GM12891 (cell line): Measurements from ENCODE around the gene HSPA8.

Source experiments
- DNase-seq: peaks from one replicate; pipeline ENCODE4 v3.0.0; 2011; ENCODE audit warnings: low spot score; ENCODE audit not compliant: insufficient read length
- FAIRE-seq: peaks from 2 replicates; lab custom pipeline; 2011; peaks lifted over from hg19 to GRCh38; lab: Jason Lieb, UNC
- PAX5 ChIP-seq: IDR thresholded peaks from 2 replicates; pipeline ENCODE4 v1.6.1; 2011; ENCODE audit warnings: low read length, moderate library complexity, mild to moderate bottlenecking; ENCODE audit not compliant: insufficient read depth, severe bottlenecking
- POLR2A ChIP-seq: IDR thresholded peaks from 2 replicates; pipeline ENCODE4 v1.6.1; 2011; ENCODE audit warnings: low read depth, low read length, control low read depth
- POLR2AphosphoS5 ChIP-seq: IDR thresholded peaks from 2 replicates; pipeline ENCODE4 v1.6.1; 2011; ENCODE audit warnings: low read depth, low read length, control low read depth
- POU2F2 ChIP-seq: IDR thresholded peaks from 2 replicates; pipeline ENCODE4 v1.6.1; 2011; ENCODE audit warnings: low read depth, mild to moderate bottlenecking, control low read depth, low read length, moderate library complexity
- SPI1 ChIP-seq: IDR thresholded peaks from 2 replicates; pipeline ENCODE4 v1.6.1; 2011; ENCODE audit warnings: low read depth, low read length, control low read depth
- TAF1 ChIP-seq: IDR thresholded peaks from 2 replicates; pipeline ENCODE4 v1.6.1; 2011; ENCODE audit warnings: low read depth, low read length, control low read depth

HSPA8 gene

DNA sequence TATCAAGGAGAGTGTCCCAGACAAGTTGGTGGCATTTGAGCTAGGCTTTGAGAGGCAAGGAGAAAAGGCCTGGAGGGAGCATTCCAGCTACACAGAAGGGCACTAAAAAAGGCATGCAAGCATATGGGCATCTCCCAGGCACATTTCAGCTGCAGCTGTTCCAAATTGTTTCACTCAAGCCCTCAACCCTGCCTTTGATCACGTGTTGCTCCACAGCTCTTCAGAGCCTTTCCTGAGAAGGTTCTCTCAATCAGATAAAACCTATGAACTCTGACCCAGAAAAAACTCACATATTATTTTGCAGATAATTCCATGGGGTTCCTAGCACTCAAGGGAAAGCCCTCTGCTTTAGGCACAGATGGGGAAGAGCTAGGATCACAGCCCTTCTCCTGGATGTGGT lies 24.4 kb upstream of the HSPA8 start:
- no peak for TF ChIP-seq SPI1
- no peak for TF ChIP-seq POLR2AphosphoS5
- TF ChIP-seq TAF1, result no peak
- TF ChIP-seq POLR2A, result no peak
- no peak for TF ChIP-seq PAX5
- no peak for TF ChIP-seq POU2F2
- DNase-seq (no peak), FAIRE-seq (no peak)

DNA sequence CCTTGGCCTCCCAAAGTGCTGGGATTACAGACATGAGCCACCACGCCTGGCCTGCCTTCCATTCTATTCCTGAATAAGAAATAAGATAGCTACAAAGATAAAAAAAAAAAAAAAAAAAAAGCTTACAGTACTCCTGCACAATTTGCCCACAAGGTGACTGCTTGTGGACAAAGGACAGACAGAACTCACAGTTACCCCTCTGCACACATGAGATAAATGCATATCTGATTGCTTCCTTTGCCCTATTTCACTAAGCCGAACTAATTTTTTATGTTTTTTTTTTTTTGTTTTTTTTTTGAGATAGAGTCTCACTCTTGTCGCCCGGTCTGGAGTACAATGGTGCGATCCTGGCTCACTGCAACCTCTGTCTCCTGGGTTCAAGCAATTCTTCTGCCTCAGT lies 23.6 kb upstream of the HSPA8 start:
- no peak for DNase-seq
- TF ChIP-seq TAF1, result no peak
- no peak for TF ChIP-seq PAX5
- TF ChIP-seq SPI1, result no peak
- no peak for TF ChIP-seq POLR2AphosphoS5
- TF ChIP-seq POU2F2, result no peak
- no peak for TF ChIP-seq POLR2A

DNA sequence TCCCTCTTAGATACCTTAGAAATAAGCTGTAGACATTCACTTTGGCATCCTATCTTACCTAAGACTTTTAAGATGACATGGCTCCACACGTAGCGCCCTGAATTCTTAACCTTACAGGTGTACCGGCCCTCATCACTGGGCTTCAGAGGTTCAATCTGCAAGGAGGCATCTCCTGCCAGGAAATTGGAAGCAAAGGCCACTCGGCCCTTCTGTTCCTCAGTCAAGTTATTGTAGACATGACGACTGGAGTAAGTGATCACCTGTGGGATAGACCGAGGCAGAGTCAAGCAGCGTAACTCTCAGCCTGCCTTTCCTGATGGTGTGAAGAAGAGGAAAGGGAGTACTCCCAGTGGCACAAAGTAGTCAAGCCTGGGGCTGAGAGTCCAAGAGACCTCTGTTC lies 22.5 kb upstream of the HSPA8 start:
- no peak for DNase-seq
- FAIRE-seq, result no peak
- TF ChIP-seq TAF1, result no peak

More for the DNA sequence above, 23.6 kb upstream of the HSPA8 start:
- no peak for FAIRE-seq

DNA sequence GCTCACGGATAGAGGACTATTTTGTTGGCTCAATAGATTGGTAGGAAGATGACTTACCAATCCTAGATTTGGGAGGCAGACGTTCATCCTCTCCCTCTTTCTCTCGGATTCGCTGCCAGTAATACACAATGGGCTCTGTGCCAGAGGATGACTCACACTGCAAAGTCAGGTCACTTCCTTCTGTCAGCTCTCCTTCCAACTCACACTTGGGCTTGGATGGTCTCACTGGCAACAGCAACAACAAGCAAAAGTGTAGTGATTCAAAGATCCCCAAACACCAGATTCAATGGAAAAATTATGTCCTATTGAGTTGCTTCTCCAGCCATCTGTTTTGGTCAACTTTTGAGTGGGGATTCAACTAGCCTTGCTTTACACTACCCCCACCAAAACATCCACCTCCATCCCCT lies 21.7 kb upstream of the HSPA8 start:
- TF ChIP-seq TAF1 (no peak), PAX5 (no peak), POU2F2 (no peak), POLR2AphosphoS5 (no peak), POLR2A (no peak), SPI1 (no peak)
- DNase-seq (no peak), FAIRE-seq (no peak)

DNA sequence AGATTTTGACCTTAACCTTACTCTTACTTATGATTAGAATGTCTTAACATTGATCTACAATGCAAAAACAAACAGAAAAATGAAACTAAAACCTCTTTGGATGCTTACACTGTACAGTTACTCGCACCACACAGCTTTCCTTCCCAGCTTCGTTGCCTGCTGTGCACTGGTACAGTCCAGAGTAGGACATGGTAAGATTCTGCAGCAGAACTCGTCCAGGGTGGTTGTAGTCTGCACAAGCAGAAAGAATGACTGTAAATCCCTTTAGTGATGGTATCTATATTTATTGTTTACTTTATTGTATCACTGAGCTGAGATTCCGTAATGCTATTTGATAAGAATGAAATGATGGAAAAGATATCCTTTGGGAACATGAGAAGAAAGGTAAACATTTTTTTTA lies 21.0 kb upstream of the HSPA8 start:
- DNase-seq (no peak), FAIRE-seq (no peak)
- no peak for TF ChIP-seq TAF1
- TF ChIP-seq POLR2A, result no peak
- no peak for TF ChIP-seq SPI1
- TF ChIP-seq POU2F2, result no peak
- no peak for TF ChIP-seq POLR2AphosphoS5
- no peak for TF ChIP-seq PAX5

DNA sequence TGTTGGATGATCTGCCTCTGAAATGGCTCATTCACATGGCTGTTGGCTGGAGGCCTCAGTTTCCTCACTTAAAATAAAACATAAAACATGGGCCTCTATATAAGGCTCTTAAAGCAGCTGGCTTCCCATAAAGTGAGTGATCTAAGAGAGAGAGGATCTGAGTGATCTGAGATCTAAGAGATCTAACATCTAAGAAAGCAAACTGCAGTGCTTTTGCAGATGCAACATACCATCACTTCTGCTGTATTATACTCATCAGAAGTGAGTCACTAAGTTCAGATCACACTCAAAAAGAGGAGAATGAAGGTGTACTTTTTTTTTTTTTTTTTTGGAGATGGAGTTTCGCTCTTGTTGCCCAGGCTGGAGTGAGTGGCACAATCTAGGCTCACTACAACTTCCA lies 18.1 kb upstream of the HSPA8 start:
- DNase-seq (no peak), FAIRE-seq (no peak)
- TF ChIP-seq PAX5, result no peak
- no peak for TF ChIP-seq TAF1
- TF ChIP-seq POLR2A, result no peak
- TF ChIP-seq POLR2AphosphoS5, result no peak
- no peak for TF ChIP-seq SPI1
- no peak for TF ChIP-seq POU2F2

DNA sequence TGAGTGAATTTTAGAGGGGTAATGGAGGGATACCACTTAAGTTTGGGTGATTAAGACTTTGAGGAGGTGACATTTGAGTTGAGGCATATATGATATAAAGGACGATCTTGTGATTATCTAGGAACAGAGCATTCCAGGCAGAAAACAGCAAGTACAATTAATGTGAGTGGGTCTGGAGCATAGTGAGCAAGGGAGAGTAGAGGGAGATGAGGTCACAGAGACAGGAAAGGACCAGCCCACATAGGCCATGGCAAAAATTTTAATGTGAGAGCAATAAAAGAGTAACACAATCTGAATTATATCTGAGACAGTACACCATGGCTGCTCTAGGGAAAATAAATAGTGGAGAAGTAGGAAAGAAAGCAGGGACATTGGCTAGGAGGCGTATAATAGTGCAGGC lies 14.5 kb upstream of the HSPA8 start:
- no peak for FAIRE-seq
- DNase-seq, result no peak
- TF ChIP-seq POU2F2 (no peak), TAF1 (no peak), SPI1 (no peak), POLR2A (no peak), POLR2AphosphoS5 (no peak), PAX5 (no peak)

DNA sequence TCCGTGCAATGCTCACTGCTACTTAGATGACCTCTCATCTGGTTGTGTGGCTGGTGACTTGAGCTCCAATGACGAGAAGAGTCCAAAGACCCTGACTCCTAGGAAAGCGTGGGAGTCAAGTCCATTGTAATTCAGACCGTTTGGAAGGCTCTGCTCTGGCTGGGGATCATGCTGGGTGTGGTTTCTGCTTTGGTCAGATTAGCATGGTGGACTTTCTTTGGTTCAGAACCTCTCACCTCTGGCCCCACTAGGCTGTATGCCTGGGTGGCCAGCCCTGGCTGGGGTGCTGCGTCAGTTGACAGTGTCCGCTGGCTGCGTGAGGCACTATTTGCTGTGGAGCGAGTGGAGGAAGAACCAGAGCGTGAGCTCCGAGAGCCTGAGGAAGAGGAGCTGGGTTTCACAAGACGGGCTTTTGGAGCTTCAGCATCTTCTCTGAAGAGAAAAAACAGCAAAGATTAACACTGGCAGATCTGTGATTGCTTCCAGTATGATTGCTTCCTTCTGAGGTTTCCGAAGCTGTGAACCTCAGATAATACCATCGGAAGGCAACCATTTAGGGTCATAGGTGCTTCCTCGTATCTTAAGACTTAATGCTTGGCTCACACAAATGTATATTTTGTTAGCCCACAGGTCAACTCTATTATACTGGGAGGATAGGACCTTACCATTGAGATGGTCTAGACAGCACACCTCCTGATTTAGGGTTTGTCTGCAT lies 11.6 kb upstream of the HSPA8 start:
- DNase-seq (no peak), FAIRE-seq (no peak)
- no peak for TF ChIP-seq POLR2A
- TF ChIP-seq TAF1, result no peak
- TF ChIP-seq PAX5, result no peak
- no peak for TF ChIP-seq POLR2AphosphoS5
- no peak for TF ChIP-seq POU2F2
- no peak for TF ChIP-seq SPI1

DNA sequence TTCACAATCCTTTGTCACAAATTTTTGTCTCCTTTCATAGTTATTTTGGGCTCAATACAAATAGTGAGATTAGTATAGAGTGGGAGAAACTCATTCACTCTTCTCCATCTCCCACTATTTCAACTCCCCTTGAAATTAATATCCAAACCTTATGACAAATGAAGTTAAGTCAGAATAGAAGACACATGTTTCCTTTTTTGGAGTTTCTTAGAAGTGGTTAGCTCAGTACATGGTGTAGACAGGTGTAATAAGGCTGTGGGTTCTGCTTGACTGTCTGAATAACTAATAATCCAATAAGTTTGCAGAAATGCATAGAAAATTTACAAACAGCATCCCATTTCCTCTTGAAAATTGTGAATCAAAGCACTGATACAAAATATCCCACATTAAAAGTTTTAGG lies 10.8 kb upstream of the HSPA8 start:
- FAIRE-seq, result no peak
- no peak for DNase-seq
- TF ChIP-seq PAX5 (no peak), POU2F2 (no peak), POLR2A (no peak), TAF1 (no peak), SPI1 (no peak), POLR2AphosphoS5 (no peak)

DNA sequence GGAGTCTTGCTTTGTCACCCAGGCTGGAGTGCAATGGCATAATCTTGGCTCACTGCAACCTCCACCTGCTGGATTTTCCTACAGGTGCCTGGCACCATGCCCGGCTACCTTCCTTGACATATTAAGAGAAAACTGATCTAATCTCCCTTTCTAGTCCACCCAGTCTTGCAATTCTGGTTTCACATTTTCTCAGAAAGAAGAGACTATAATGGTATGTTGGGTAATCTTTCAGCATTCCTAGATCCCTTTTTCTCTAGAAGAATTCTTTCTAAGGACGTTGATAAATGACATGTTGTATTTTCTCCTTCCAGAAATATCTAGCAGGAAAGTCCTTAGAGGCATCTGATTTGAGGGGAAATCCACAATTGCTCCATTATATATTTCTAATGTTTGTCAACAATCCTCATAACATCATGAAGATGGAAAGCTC lies 10.4 kb upstream of the HSPA8 start:
- FAIRE-seq, result no peak
- no peak for DNase-seq
- no peak for TF ChIP-seq TAF1
- no peak for TF ChIP-seq POU2F2
- no peak for TF ChIP-seq SPI1
- TF ChIP-seq PAX5, result no peak
- no peak for TF ChIP-seq POLR2AphosphoS5
- no peak for TF ChIP-seq POLR2A
